K562 (cell line): ENCODE measurements around the gene HAAO. TPM values are rescaled to one million over a fixed set of nuclear protein-coding genes. Genes with fewer than 3 reads are reported as not detected.

Experiments used
- ATAC-seq: fragments of 200-7000 bp; cut with Tn5 transposase; 3 replicates; pipeline ENCODE4 v1.9.1; 2020; ENCODE audit warnings: moderate library complexity
- BruUV-seq: library from RNA; stranded (reverse); fragments of 400-500 nt; replicated peaks from 2 replicates; lab custom pipeline; 2021; lab: Mats Ljungman, UMichigan
- CTCF ChIA-PET: fragments of 300-600 bp; formaldehyde crosslinking; extraction: SDS; loops from one replicate; lab custom pipeline; 2021; ENCODE audit warnings: low intra/inter-chr PET ratio; lab: Yijun Ruan, JAX
- POLR2A ChIA-PET: fragments of 300-600, 350-650 bp; sonication (Branson Sonifier 250); formaldehyde crosslinking; extraction: SDS; loops from one replicate; lab custom pipeline; 2021; ENCODE audit warnings: antibody characterized with exemption, inconsistent platforms; lab: Yijun Ruan, JAX
- DNase-seq, 4 experiments: peaks; one replicate each; pipeline versions ENCODE4 v3.0.0 to v3.0.0-alpha.2; 2011 to 2018; ENCODE audit warnings: low spot score in 3 of 4, mixed read lengths in 3 of 4; ENCODE audit errors: extremely low read depth in 1 of 4
- FAIRE-seq: peaks from 2 replicates; lab custom pipeline; 2011; peaks lifted over from hg19 to GRCh38; lab: Jason Lieb, UNC
- H2AFZ ChIP-seq: 2 replicates; pipeline ENCODE4 v1.6.0; 2011; ENCODE audit warnings: low read depth, low read length, control low read depth, inconsistent platforms
- H3K27ac ChIP-seq: fragments of 200-600 bp; 3 replicates; pipeline ENCODE4 v1.8.0; 2011; ENCODE audit warnings: low read depth, mild to moderate bottlenecking, control low read depth, inconsistent platforms, low read length, moderate library complexity, mixed read lengths; ENCODE audit errors: extremely low read depth
- H3K27me3 ChIP-seq, 2 experiments: fragments of 300-600 bp in 1 of 2; 2 replicates in 1 of 2; 3 replicates in 1 of 2; pipeline versions ENCODE4 v1.6.0 to v1.8.0; 2011; ENCODE audit warnings: inconsistent platforms in 2 of 2, low read length in 2 of 2, mild to moderate bottlenecking in 1 of 2, mixed read lengths in 1 of 2, moderate library complexity in 1 of 2; ENCODE audit not compliant: control insufficient read depth in 2 of 2, insufficient read depth in 2 of 2
- H3K36me3 ChIP-seq: fragments of 300-600 bp; 3 replicates; pipeline ENCODE4 v1.8.0; 2011; ENCODE audit warnings: mild to moderate bottlenecking, low read length, inconsistent platforms; ENCODE audit not compliant: control insufficient read depth, insufficient read depth
- H3K4me1 ChIP-seq, 2 experiments: fragments of 200-600 bp in 1 of 2; replicated peaks in 1 of 2; 2 replicates in 1 of 2; 3 replicates in 1 of 2; pipeline versions ENCODE4 v1.5.1 to v1.8.0; 2011; ENCODE audit warnings: inconsistent platforms in 2 of 2, low read length in 2 of 2, mild to moderate bottlenecking in 1 of 2, mixed read lengths in 1 of 2, moderate library complexity in 1 of 2; ENCODE audit not compliant: control insufficient read depth in 2 of 2, insufficient read depth in 2 of 2
- H3K4me2 ChIP-seq: 2 replicates; pipeline ENCODE4 v1.6.1; 2011; ENCODE audit warnings: low read length, control low read depth, inconsistent platforms, mixed read lengths; ENCODE audit not compliant: insufficient read depth
- H3K4me3 ChIP-seq: fragments of 200-600 bp; sonication (generic), shearing (Covaris generic); 2 replicates; pipeline ENCODE4 v1.5.1; 2016; ENCODE audit warnings: control low read depth, inconsistent platforms
- H3K79me2 ChIP-seq: fragments of 200-600 bp; 3 replicates; pipeline ENCODE4 v1.8.0; 2011; ENCODE audit warnings: low read length, inconsistent platforms; ENCODE audit not compliant: control insufficient read depth, insufficient read depth
- H3K9ac ChIP-seq, 2 experiments: 2 replicates each; pipeline versions ENCODE4 v1.6.0 to v1.6.1; 2011; ENCODE audit warnings: low read depth in 2 of 2, low read length in 2 of 2, control low read depth in 1 of 2, inconsistent platforms in 1 of 2, mild to moderate bottlenecking in 1 of 2, mixed read lengths in 1 of 2; ENCODE audit not compliant: insufficient read depth in 1 of 2
- H3K9me1 ChIP-seq: one replicate; pipeline ENCODE4 v1.6.0; 2011; ENCODE audit warnings: inconsistent platforms, mild to moderate bottlenecking, low read length, moderate library complexity; ENCODE audit not compliant: control insufficient read depth, insufficient read depth
- H3K9me3 ChIP-seq: replicated peaks from 2 replicates; pipeline ENCODE4 v1.5.1; 2011; ENCODE audit warnings: low read depth, low read length, inconsistent platforms; ENCODE audit not compliant: control insufficient read depth, insufficient read depth
- H4K20me1 ChIP-seq: replicated peaks from 2 replicates; pipeline ENCODE4 v1.6.1; 2011; ENCODE audit warnings: low read length, inconsistent platforms, mixed read lengths; ENCODE audit not compliant: control insufficient read depth, insufficient read depth
- CSDE1 ChIP-seq, 2 experiments: fragments of 450-650 bp; IDR thresholded peaks; 2 replicates each; pipeline ENCODE4 v1.6.1; 2016; ENCODE audit warnings: mild to moderate bottlenecking in 1 of 2
- SREBF1 ChIP-seq: fragments of 150-350 bp; IDR thresholded peaks from 2 replicates; pipeline ENCODE4 v1.6.1; 2014; ENCODE audit warnings: antibody characterized with exemption, low read depth, low read length, borderline replicate concordance
- TAL1 ChIP-seq: fragments of 450-650 bp; IDR thresholded peaks from 2 replicates; pipeline ENCODE4 v1.6.1; 2016; ENCODE audit warnings: mild to moderate bottlenecking
- XRCC5 ChIP-seq: fragments of 200-400 bp; formaldehyde crosslinking; IDR thresholded peaks from 2 replicates; pipeline ENCODE4 v1.6.1; 2017; ENCODE audit warnings: low read depth, mild to moderate bottlenecking, low read length
- YY1 ChIP-seq, 3 experiments: IDR thresholded peaks; 2 replicates each; pipeline ENCODE4 v1.6.1; 2011; ENCODE audit warnings: low read length in 2 of 3, mild to moderate bottlenecking in 2 of 3, moderate library complexity in 2 of 3, borderline replicate concordance in 1 of 3, control low read depth in 1 of 3, low read depth in 1 of 3; ENCODE audit not compliant: insufficient read depth in 3 of 3, insufficient replicate concordance in 2 of 3, control insufficient read depth in 1 of 3, insufficient read length in 1 of 3; ENCODE audit errors: extremely low read depth in 1 of 3
- ZBTB17 ChIP-seq: fragments of 450-650 bp; formaldehyde crosslinking; IDR thresholded peaks from 2 replicates; pipeline ENCODE4 v1.4.0; 2020; ENCODE audit warnings: mild to moderate bottlenecking
- ZFP36 ChIP-seq: fragments of 150-350 bp; IDR thresholded peaks from 2 replicates; pipeline ENCODE4 v1.6.1; 2018; ENCODE audit warnings: low read length, low read depth; ENCODE audit not compliant: partially characterized antibody
- ZNF583 ChIP-seq: fragments of 250-450 bp; sonication (Bioruptor Pico); IDR thresholded peaks from 2 replicates; pipeline ENCODE4 v1.4.0; 2020
- ZNF589 ChIP-seq: fragments of 200-800 bp; sonication (Bioruptor generic); IDR thresholded peaks from 2 replicates; pipeline ENCODE4 v1.6.1; 2016; ENCODE audit warnings: low read depth, missing genetic modification characterization, missing compliant biosample characterization
- ZSCAN29 ChIP-seq: fragments of 450-650 bp; IDR thresholded peaks from 2 replicates; pipeline ENCODE4 v1.6.1; 2017
- WGBS: fragments of 100-300 bp; shearing (Covaris generic); methylation state at CpG from one replicate; pipeline ENCODE4 v1.1.6; 2016; ENCODE audit warnings: low coverage, mixed read lengths; ENCODE audit not compliant: insufficient coverage; ENCODE audit errors: missing lambda C conversion rate; 5-methylcytosine and 5-hydroxymethylcytosine counted together
- in situ Hi-C: fragments of 300-500 bp; cut with MboI; formaldehyde crosslinking; loops from 4 replicates; pipeline ENCODE4 v1.15.0; 2018; ENCODE audit warnings: inconsistent platforms, mixed read lengths
- intact Hi-C: fragments of 100-400 bp; cut with micrococcal nuclease; formaldehyde crosslinking; loops from 2 replicates; pipeline ENCODE4 v1.14.2; 2022
- polyA plus RNA-seq, 8 experiments: library from polyadenylated mRNA; depleted of rRNA in 4 of 8; stranded (reverse) in 5 of 8; unstranded in 3 of 8; fragments of >200 nt; fragmentation: Nextera tagmentation in 2 of 8; fragmentation: Illumina TruSeq in 1 of 8; extraction: Ambion mirVana in 2 of 8; extraction: Trizol in 1 of 8; gene quantifications; 2 replicates each; pipeline versions ENCODE4 v1.2.1 to v1.2.3, GENCODE V29; 2011 to 2014; ENCODE audit warnings: inconsistent platforms in 1 of 8, missing spikeins in 1 of 8
- total RNA-seq, 7 experiments: library from RNA; depleted of rRNA in 6 of 7; stranded (reverse); fragments of >200 nt in 6 of 7; fragmentation: Illumina TruSeq in 2 of 7; extraction: Trizol in 2 of 7; gene quantifications; 2 replicates each; pipeline versions ENCODE4 v1.2.1 to v1.2.3, GENCODE V29; 2011 to 2021; ENCODE audit warnings: low replicate concordance in 1 of 7
- TF ChIP-seq, protein P1 (sequence below): fragments of 200-800 bp; sonication (Bioruptor generic); IDR thresholded peaks from 2 replicates; pipeline ENCODE4 v1.6.1; 2017; ENCODE audit warnings: missing genetic modification characterization, missing compliant biosample characterization
- TF ChIP-seq, protein P2 (sequence below): sonication (generic); formaldehyde crosslinking; IDR thresholded peaks from 2 replicates; pipeline ENCODE4 v1.8.1; 2023; ENCODE audit warnings: mild to moderate bottlenecking, missing genetic modification reagents
- TF ChIP-seq, protein P3 (sequence below): fragments of 200-800 bp; sonication (Bioruptor generic); IDR thresholded peaks from 2 replicates; pipeline ENCODE4 v1.6.1; 2017; ENCODE audit warnings: missing genetic modification characterization, missing compliant biosample characterization
- TF ChIP-seq, protein P4 (sequence below), 2 experiments: fragments of 450-650 bp in 1 of 2; sonication (generic) in 1 of 2; formaldehyde crosslinking; conservative IDR thresholded peaks; 2 replicates each; pipeline versions ENCODE4 v1.4.0 to v1.8.1; 2020 to 2022; ENCODE audit warnings: mild to moderate bottlenecking in 1 of 2, missing genetic modification reagents in 1 of 2

Gene HAAO
- total and polyA plus RNA-seq, 9 of the 15 experiments (the other 6 are each of a cell fraction or from before 2014, with no cell fraction given) = not detected

DNA sequence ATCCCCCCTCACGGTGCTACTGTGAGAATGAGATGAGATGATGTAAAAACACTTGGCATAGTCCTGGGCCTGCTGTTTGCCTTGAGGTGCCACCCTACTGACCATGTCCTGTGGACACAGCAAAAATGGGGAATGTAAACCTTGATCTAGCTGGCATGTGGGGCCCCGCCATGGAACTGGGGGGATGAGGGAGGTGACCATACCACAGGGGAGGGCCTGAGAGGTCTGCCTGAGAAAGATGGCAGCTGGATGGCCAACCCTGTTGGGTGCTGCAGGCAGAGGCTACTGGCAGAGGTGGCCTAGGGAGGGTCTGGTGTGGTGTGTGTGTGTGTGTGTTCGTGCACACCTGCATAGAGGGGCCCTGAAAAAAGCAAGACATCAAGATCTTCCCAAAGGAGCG, 777 bp downstream of the HAAO start:
- intact Hi-C loops = no loop called here
- POLR2A ChIA-PET = interaction anchor here (0.9 to 1.1 kb wide), 2 partner anchors 9 to 18 kb away, joined by 3 read pairs; no protein-coding TSS in a partner anchor
- 14% methylated on average over 4 of the region's 4 CpGs for WGBS

More for the DNA sequence above, 777 bp downstream of the HAAO start:
- no TSS peak for BruUV-seq
- no peaks in the 10 kb centered on the region for H3K9me3 ChIP-seq
- peaks cover 2 to 40% of the 10 kb centered on the region in 2 experiments; a peak in 4 of 5 replicates for H3K27me3 ChIP-seq
- no peaks in the 10 kb centered on the region for H3K9me1 ChIP-seq
- H3K4me2 ChIP-seq = no peak overlapping the region
- H2AFZ ChIP-seq = no peak overlapping the region
- no peaks in the 10 kb centered on the region for H3K36me3 ChIP-seq
- FAIRE-seq (no peak), ATAC-seq (no peak), DNase-seq (no peak)
- no peak overlapping the region for H3K9ac ChIP-seq
- no peak overlapping the region for H3K4me3 ChIP-seq
- peaks cover 0 to 11% of the 10 kb centered on the region in 2 experiments; a peak in 1 of 5 replicates for H3K4me1 ChIP-seq
- TF ChIP-seq ZFP36 (no peak), YY1 (IDR thresholded peaks at IDR 0.05; ENCODE audit: borderline replicate concordance in 1 of 3, control insufficient read depth in 1 of 3, extremely low read depth in 1 of 3, insufficient read depth in 3 of 3, insufficient read length in 1 of 3, insufficient replicate concordance in 2 of 3, low read depth in 1 of 3, low read length in 2 of 3) (no peak), ZNF589 (CRISPR knock-in tag) (no peak), CSDE1 (IDR thresholded peaks at IDR 0.05) (no peak), SREBF1 (no peak), XRCC5 (no peak), ZNF583 (CRISPR knock-in tag) (no peak), ZSCAN29 (no peak), ZBTB17 (CRISPR knock-in tag) (no peak), TAL1 (no peak)
- TF ChIP-seq, protein P1, sequence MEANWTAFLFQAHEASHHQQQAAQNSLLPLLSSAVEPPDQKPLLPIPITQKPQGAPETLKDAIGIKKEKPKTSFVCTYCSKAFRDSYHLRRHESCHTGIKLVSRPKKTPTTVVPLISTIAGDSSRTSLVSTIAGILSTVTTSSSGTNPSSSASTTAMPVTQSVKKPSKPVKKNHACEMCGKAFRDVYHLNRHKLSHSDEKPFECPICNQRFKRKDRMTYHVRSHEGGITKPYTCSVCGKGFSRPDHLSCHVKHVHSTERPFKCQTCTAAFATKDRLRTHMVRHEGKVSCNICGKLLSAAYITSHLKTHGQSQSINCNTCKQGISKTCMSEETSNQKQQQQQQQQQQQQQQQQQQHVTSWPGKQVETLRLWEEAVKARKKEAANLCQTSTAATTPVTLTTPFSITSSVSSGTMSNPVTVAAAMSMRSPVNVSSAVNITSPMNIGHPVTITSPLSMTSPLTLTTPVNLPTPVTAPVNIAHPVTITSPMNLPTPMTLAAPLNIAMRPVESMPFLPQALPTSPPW = no peak
- TF ChIP-seq, protein P2, sequence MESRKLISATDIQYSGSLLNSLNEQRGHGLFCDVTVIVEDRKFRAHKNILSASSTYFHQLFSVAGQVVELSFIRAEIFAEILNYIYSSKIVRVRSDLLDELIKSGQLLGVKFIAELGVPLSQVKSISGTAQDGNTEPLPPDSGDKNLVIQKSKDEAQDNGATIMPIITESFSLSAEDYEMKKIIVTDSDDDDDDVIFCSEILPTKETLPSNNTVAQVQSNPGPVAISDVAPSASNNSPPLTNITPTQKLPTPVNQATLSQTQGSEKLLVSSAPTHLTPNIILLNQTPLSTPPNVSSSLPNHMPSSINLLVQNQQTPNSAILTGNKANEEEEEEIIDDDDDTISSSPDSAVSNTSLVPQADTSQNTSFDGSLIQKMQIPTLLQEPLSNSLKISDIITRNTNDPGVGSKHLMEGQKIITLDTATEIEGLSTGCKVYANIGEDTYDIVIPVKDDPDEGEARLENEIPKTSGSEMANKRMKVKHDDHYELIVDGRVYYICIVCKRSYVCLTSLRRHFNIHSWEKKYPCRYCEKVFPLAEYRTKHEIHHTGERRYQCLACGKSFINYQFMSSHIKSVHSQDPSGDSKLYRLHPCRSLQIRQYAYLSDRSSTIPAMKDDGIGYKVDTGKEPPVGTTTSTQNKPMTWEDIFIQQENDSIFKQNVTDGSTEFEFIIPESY = no peak
- TF ChIP-seq, protein P3, sequence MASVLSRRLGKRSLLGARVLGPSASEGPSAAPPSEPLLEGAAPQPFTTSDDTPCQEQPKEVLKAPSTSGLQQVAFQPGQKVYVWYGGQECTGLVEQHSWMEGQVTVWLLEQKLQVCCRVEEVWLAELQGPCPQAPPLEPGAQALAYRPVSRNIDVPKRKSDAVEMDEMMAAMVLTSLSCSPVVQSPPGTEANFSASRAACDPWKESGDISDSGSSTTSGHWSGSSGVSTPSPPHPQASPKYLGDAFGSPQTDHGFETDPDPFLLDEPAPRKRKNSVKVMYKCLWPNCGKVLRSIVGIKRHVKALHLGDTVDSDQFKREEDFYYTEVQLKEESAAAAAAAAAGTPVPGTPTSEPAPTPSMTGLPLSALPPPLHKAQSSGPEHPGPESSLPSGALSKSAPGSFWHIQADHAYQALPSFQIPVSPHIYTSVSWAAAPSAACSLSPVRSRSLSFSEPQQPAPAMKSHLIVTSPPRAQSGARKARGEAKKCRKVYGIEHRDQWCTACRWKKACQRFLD (CRISPR knock-in tag) = no peak
- TF ChIP-seq, protein P4, sequence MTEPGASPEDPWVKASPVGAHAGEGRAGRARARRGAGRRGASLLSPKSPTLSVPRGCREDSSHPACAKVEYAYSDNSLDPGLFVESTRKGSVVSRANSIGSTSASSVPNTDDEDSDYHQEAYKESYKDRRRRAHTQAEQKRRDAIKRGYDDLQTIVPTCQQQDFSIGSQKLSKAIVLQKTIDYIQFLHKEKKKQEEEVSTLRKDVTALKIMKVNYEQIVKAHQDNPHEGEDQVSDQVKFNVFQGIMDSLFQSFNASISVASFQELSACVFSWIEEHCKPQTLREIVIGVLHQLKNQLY (CRISPR knock-in tag; conservative IDR thresholded peaks at IDR 0.05) = no peak
- CTCF ChIA-PET = no interaction called here
- no peak overlapping the region for H3K27ac ChIP-seq
- H3K79me2 ChIP-seq = no peaks in the 10 kb centered on the region
- H4K20me1 ChIP-seq = no peaks in the 10 kb centered on the region; the same call in 1 of the 2 replicates
- in situ Hi-C loops = loop anchor here (25.0 kb wide), 1 partner anchor 279 kb away; no protein-coding TSS in a partner anchor
